Muscle of leg (tissue), 11 donors: ENCODE data around the gene EIF4G3. TPM values are rescaled to one million over a fixed set of nuclear protein-coding genes. Genes with fewer than 3 reads are reported as not detected.
A peak's percentile ranks its signal among the peaks of the same experiment; 100 is the strongest.

Source experiments
- DNase-seq: peaks from one replicate; pipeline ENCODE4 v3.0.0; 2013
- H3K27ac ChIP-seq: one replicate; pipeline ENCODE4 v1.5.1; 2013; ENCODE audit warnings: mild to moderate bottlenecking, low read length, control low read depth
- H3K27me3 ChIP-seq: one replicate; pipeline ENCODE4 v1.6.1; 2013; ENCODE audit warnings: low read length; ENCODE audit not compliant: control insufficient read depth, insufficient read depth
- H3K36me3 ChIP-seq: one replicate; pipeline ENCODE4 v1.6.1; 2013; ENCODE audit warnings: low read length; ENCODE audit not compliant: control insufficient read depth, insufficient read depth
- H3K4me1 ChIP-seq: one replicate; pipeline ENCODE4 v1.6.1; 2013; ENCODE audit warnings: low read length; ENCODE audit not compliant: control insufficient read depth, insufficient read depth
- H3K4me3 ChIP-seq: one replicate; pipeline ENCODE4 v1.5.1; 2013; ENCODE audit warnings: low read length, control low read depth
- H3K9me3 ChIP-seq: replicated peaks from 2 replicates; pipeline ENCODE4 v1.6.1; 2013; ENCODE audit warnings: low read depth, low read length; ENCODE audit not compliant: control insufficient read depth
- WGBS: methylation state at CpG from one replicate; pipeline ENCODE4 v1.1.5; 2013; ENCODE audit warnings: missing lambda C conversion rate; ENCODE audit not compliant: insufficient coverage; 5-methylcytosine and 5-hydroxymethylcytosine counted together
- polyA plus RNA-seq, 8 donors: library from polyadenylated mRNA; unstranded; fragments of 120-200 nt; gene quantifications; one replicate each; pipeline versions ENCODE4 v1.2.1 to v1.2.3, GENCODE V29; 2013; ENCODE audit warnings: inconsistent platforms in 1 of 8, low replicate concordance in 1 of 8; ENCODE audit not compliant: insufficient read length in 8 of 8, insufficient read depth in 1 of 8
- total RNA-seq: library from RNA; stranded (reverse); fragments of 120-200 nt; gene quantifications from one replicate; pipeline ENCODE4 v1.2.4, GENCODE V29; 2013

The EIF4G3 gene
- total and polyA plus RNA-seq, 9 donors, result 23.4 to 42.0 (median 34.0) TPM

GRCh38 chr1:21082073-21082472, 94.6 kb downstream of the EIF4G3 start:
- WGBS, result no CpG with 5 or more reads among the region's 6 CpGs
- peaks cover 12% of the 10 kb centered on the region for H3K36me3 ChIP-seq
- H3K9me3 ChIP-seq, result no peaks in the 10 kb centered on the region
- no peaks in the 10 kb centered on the region for H3K4me1 ChIP-seq
- no peaks in the 10 kb centered on the region for H3K27me3 ChIP-seq
- no peak overlapping the region for H3K4me3 ChIP-seq
- no peak for DNase-seq
- no peak overlapping the region for H3K27ac ChIP-seq

- H3K36me3 ChIP-seq, result peaks cover 4% of the 10 kb centered on the region
- no peak overlapping the region for H3K27ac ChIP-seq
- DNase-seq, result no peak
- H3K4me3 ChIP-seq, result no peak overlapping the region
- no peaks in the 10 kb centered on the region for H3K4me1 ChIP-seq
- no peaks in the 10 kb centered on the region for H3K9me3 ChIP-seq
- H3K27me3 ChIP-seq, result no peaks in the 10 kb centered on the region
Measured at GRCh38 chr1:21077085-21077484, 99.6 kb downstream of the EIF4G3 start.

GRCh38 chr1:21072721-21073120, 104.0 kb downstream of the EIF4G3 start:
- no peaks in the 10 kb centered on the region for H3K9me3 ChIP-seq
- DNase-seq, result no peak
- H3K27ac ChIP-seq, result no peak overlapping the region
- no peak overlapping the region for H3K4me3 ChIP-seq
- no peaks in the 10 kb centered on the region for H3K27me3 ChIP-seq
- no CpG with 5 or more reads among the region's 3 CpGs for WGBS
- peaks cover 3% of the 10 kb centered on the region for H3K36me3 ChIP-seq
- no peaks in the 10 kb centered on the region for H3K4me1 ChIP-seq

GRCh38 chr1:21069549-21069948, 107.1 kb downstream of the EIF4G3 start:
- peak; percentile 50 for DNase-seq
- H3K36me3 ChIP-seq, result peaks cover 3% of the 10 kb centered on the region
- H3K9me3 ChIP-seq, result no peaks in the 10 kb centered on the region
- H3K4me1 ChIP-seq, result no peaks in the 10 kb centered on the region
- WGBS, result 20% methylated on average over 2 of the region's 4 CpGs
- H3K4me3 ChIP-seq, result no peak overlapping the region
- H3K27ac ChIP-seq, result no peak overlapping the region
- H3K27me3 ChIP-seq, result no peaks in the 10 kb centered on the region

- H3K4me3 ChIP-seq, result no peak overlapping the region
- no peak for DNase-seq
- H3K27me3 ChIP-seq, result no peaks in the 10 kb centered on the region
- H3K27ac ChIP-seq, result no peak overlapping the region
- H3K36me3 ChIP-seq, result peaks cover 3% of the 10 kb centered on the region
- no peaks in the 10 kb centered on the region for H3K9me3 ChIP-seq
- H3K4me1 ChIP-seq, result no peaks in the 10 kb centered on the region
Measured at GRCh38 chr1:21068937-21069336, 107.8 kb downstream of the EIF4G3 start.

- no peak overlapping the region for H3K27ac ChIP-seq
- H3K36me3 ChIP-seq, result peaks cover 3% of the 10 kb centered on the region
- H3K4me1 ChIP-seq, result no peaks in the 10 kb centered on the region
- DNase-seq, result no peak
- no peak overlapping the region for H3K4me3 ChIP-seq
- H3K27me3 ChIP-seq, result no peaks in the 10 kb centered on the region
- no CpG with 5 or more reads among the region's 6 CpGs for WGBS
- no peaks in the 10 kb centered on the region for H3K9me3 ChIP-seq
Measured at GRCh38 chr1:21067551-21068227, 109.0 kb downstream of the EIF4G3 start.

GRCh38 chr1:21066356-21067012, 110.2 kb downstream of the EIF4G3 start:
- WGBS, result no CpG with 5 or more reads among the region's 3 CpGs
- no peaks in the 10 kb centered on the region for H3K27me3 ChIP-seq
- H3K27ac ChIP-seq, result no peak overlapping the region
- H3K9me3 ChIP-seq, result no peaks in the 10 kb centered on the region
- H3K4me3 ChIP-seq, result no peak overlapping the region
- DNase-seq, result no peak
- H3K4me1 ChIP-seq, result no peaks in the 10 kb centered on the region
- peaks cover 3% of the 10 kb centered on the region for H3K36me3 ChIP-seq

- no CpG with 5 or more reads among the region's 2 CpGs for WGBS
- no peaks in the 10 kb centered on the region for H3K36me3 ChIP-seq
- no peaks in the 10 kb centered on the region for H3K27me3 ChIP-seq
- DNase-seq, result no peak
- H3K27ac ChIP-seq, result no peak overlapping the region
- no peaks in the 10 kb centered on the region for H3K4me1 ChIP-seq
- H3K9me3 ChIP-seq, result no peaks in the 10 kb centered on the region
- no peak overlapping the region for H3K4me3 ChIP-seq
Measured at GRCh38 chr1:21065851-21066250, 110.8 kb downstream of the EIF4G3 start.

- 90% methylated on average over 2 of the region's 3 CpGs for WGBS
- no peaks in the 10 kb centered on the region for H3K27me3 ChIP-seq
Measured at GRCh38 chr1:21064057-21064456, 112.6 kb downstream of the EIF4G3 start.

GRCh38 chr1:21060523-21060922, 116.2 kb downstream of the EIF4G3 start:
- H3K4me3 ChIP-seq, result no peak overlapping the region
- H3K9me3 ChIP-seq, result no peaks in the 10 kb centered on the region
- H3K36me3 ChIP-seq, result no peaks in the 10 kb centered on the region
- H3K27ac ChIP-seq, result no peak overlapping the region
- no peak for DNase-seq
- WGBS, result 95% methylated on average over 4 of the region's 5 CpGs
- no peaks in the 10 kb centered on the region for H3K4me1 ChIP-seq
- H3K27me3 ChIP-seq, result no peaks in the 10 kb centered on the region

More at GRCh38 chr1:21064057-21064456, 112.6 kb downstream of the EIF4G3 start:
- DNase-seq, result no peak
- no peaks in the 10 kb centered on the region for H3K4me1 ChIP-seq
- H3K27ac ChIP-seq, result no peak overlapping the region
- H3K4me3 ChIP-seq, result no peak overlapping the region
- no peaks in the 10 kb centered on the region for H3K9me3 ChIP-seq
- H3K36me3 ChIP-seq, result no peaks in the 10 kb centered on the region
